ENCODE data around the gene ANKRD35. TPM values are rescaled to one million over a fixed set of nuclear protein-coding genes. Genes with fewer than 3 reads are reported as not detected.

ANKRD35 gene
- total and polyA plus RNA-seq, 9 of the 15 experiments (the other 6 are each of a cell fraction or from before 2014, with no cell fraction given), result 0.07 to 0.14 (median 0.07) TPM; not detected in 5

DNA sequence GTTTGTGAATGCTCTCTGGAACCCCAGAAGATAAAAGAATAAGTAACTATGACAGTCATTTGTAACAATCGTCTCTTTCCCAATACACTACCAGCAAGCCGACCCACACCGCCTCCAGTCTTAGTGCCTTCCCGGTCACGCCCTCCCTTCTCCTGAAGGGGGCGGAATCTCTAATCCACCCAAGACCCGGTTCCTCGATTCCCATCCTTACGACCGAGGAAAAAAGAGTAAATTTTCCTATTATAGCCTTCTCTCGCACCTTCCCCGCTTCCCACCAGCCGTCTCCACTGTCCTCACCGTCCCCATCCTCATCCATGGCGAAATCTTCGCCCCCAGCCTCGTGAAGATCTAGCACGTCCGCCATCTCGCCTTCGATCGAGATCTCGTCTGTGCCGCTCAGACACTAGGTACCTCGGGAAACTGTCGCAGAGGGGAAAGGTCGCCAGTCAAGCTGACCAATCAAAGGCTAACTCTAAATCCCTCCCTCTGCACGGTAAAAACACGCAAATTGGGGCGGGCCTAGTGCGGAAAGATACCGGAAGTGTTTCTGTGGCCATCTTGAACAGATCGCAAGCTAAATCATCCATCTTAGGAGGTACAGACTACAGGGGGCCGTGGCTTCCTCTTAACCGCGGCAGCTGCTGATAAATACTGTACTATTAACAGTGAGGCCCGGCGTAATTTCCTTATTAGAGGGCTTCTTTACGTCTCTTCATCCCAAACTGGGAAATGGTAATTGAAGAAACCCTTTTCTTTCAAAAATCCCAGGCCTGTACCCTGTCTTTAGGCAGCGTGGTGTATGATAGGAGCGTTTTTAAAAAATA is 41.6 kb upstream of the ANKRD35 start, which contains the start of gene RBM8A (continued):
- TF ChIP-seq BCL6 (CRISPR knock-in tag; IDR thresholded peaks at IDR 0.05) (no peak), CHD4 (IDR thresholded peaks at IDR 0.05; ENCODE audit: insufficient read depth, insufficient replicate concordance, low read depth, low read length, poor library complexity, severe bottlenecking) (no peak), ZSCAN29 (IDR thresholded peaks at IDR 0.05) (no peak), ZKSCAN8 (CRISPR knock-in tag; IDR thresholded peaks at IDR 0.05) (0 out of 2 replicates have a peak, but pooled peaks have one; percentile 8), CEBPB (tag; IDR thresholded peaks at IDR 0.05) (peak; percentile 64), RBFOX2 (IDR thresholded peaks at IDR 0.05; ENCODE audit: low read depth, low read length) (peak; percentile 91), PHF8 (IDR thresholded peaks at IDR 0.05; ENCODE audit: borderline replicate concordance, low read length) (peak; percentile 98), CXXC5 (CRISPR knock-in tag; IDR thresholded peaks at IDR 0.05) (peak; percentile 86), ELF4 (CRISPR knock-in tag; IDR thresholded peaks at IDR 0.05) (peak; percentile 81), HCFC1 (IDR thresholded peaks at IDR 0.05; ENCODE audit: low read depth, low read length) (peak; percentile 70), PHF21A (IDR thresholded peaks at IDR 0.05; ENCODE audit: borderline replicate concordance, low read depth) (0 out of 2 replicates have a peak, but pooled peaks have one; percentile 34)
- TF ChIP-seq, protein P1, sequence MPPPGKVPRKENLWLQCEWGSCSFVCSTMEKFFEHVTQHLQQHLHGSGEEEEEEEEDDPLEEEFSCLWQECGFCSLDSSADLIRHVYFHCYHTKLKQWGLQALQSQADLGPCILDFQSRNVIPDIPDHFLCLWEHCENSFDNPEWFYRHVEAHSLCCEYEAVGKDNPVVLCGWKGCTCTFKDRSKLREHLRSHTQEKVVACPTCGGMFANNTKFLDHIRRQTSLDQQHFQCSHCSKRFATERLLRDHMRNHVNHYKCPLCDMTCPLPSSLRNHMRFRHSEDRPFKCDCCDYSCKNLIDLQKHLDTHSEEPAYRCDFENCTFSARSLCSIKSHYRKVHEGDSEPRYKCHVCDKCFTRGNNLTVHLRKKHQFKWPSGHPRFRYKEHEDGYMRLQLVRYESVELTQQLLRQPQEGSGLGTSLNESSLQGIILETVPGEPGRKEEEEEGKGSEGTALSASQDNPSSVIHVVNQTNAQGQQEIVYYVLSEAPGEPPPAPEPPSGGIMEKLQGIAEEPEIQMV (tag; conservative IDR thresholded peaks at IDR 0.05; ENCODE audit: low read depth), result peak; percentile 74; the same call in 1 of the 2 replicates
- TF ChIP-seq, protein P2, sequence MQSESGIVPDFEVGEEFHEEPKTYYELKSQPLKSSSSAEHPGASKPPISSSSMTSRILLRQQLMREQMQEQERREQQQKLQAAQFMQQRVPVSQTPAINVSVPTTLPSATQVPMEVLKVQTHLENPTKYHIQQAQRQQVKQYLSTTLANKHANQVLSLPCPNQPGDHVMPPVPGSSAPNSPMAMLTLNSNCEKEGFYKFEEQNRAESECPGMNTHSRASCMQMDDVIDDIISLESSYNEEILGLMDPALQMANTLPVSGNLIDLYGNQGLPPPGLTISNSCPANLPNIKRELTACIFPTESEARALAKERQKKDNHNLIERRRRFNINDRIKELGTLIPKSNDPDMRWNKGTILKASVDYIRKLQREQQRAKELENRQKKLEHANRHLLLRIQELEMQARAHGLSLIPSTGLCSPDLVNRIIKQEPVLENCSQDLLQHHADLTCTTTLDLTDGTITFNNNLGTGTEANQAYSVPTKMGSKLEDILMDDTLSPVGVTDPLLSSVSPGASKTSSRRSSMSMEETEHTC (IDR thresholded peaks at IDR 0.05), result no peak
- TF ChIP-seq, protein P3, sequence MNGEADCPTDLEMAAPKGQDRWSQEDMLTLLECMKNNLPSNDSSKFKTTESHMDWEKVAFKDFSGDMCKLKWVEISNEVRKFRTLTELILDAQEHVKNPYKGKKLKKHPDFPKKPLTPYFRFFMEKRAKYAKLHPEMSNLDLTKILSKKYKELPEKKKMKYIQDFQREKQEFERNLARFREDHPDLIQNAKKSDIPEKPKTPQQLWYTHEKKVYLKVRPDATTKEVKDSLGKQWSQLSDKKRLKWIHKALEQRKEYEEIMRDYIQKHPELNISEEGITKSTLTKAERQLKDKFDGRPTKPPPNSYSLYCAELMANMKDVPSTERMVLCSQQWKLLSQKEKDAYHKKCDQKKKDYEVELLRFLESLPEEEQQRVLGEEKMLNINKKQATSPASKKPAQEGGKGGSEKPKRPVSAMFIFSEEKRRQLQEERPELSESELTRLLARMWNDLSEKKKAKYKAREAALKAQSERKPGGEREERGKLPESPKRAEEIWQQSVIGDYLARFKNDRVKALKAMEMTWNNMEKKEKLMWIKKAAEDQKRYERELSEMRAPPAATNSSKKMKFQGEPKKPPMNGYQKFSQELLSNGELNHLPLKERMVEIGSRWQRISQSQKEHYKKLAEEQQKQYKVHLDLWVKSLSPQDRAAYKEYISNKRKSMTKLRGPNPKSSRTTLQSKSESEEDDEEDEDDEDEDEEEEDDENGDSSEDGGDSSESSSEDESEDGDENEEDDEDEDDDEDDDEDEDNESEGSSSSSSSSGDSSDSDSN (IDR thresholded peaks at IDR 0.05; ENCODE audit: borderline replicate concordance in 1 of 2, low read depth in 2 of 2, low read length in 2 of 2), result 0 out of 4 replicates have a peak, but pooled peaks of 1 of the 2 experiments have one; percentile 35
- TF ChIP-seq, protein P4, sequence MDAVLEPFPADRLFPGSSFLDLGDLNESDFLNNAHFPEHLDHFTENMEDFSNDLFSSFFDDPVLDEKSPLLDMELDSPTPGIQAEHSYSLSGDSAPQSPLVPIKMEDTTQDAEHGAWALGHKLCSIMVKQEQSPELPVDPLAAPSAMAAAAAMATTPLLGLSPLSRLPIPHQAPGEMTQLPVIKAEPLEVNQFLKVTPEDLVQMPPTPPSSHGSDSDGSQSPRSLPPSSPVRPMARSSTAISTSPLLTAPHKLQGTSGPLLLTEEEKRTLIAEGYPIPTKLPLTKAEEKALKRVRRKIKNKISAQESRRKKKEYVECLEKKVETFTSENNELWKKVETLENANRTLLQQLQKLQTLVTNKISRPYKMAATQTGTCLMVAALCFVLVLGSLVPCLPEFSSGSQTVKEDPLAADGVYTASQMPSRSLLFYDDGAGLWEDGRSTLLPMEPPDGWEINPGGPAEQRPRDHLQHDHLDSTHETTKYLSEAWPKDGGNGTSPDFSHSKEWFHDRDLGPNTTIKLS (IDR thresholded peaks at IDR 0.05; ENCODE audit: borderline replicate concordance, low read depth), result peak; percentile 84
- TF ChIP-seq, protein P5, sequence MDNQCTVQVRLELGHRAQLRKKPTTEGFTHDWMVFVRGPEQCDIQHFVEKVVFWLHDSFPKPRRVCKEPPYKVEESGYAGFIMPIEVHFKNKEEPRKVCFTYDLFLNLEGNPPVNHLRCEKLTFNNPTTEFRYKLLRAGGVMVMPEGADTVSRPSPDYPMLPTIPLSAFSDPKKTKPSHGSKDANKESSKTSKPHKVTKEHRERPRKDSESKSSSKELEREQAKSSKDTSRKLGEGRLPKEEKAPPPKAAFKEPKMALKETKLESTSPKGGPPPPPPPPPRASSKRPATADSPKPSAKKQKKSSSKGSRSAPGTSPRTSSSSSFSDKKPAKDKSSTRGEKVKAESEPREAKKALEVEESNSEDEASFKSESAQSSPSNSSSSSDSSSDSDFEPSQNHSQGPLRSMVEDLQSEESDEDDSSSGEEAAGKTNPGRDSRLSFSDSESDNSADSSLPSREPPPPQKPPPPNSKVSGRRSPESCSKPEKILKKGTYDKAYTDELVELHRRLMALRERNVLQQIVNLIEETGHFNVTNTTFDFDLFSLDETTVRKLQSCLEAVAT (IDR thresholded peaks at IDR 0.05), result peak; percentile 88 to 89
